Naive thymus-derived CD4-positive, alpha-beta T cell (primary cell): ENCODE results near the gene NACC2. TPM values are rescaled to one million over a fixed set of nuclear protein-coding genes. Genes with fewer than 3 reads are reported as not detected.

Experiments used
- ATAC-seq: fragments of 150-1000 bp; cut with Tn5 transposase; 2 replicates; pipeline ENCODE4 v1.10.0; 2021; ENCODE audit warnings: mild to moderate bottlenecking, moderate library complexity
- CTCF ChIA-PET: fragments of 350-600 bp; sonication (Branson Sonifier 250); formaldehyde crosslinking; loops from one replicate; lab custom pipeline; 2021; ENCODE audit warnings: antibody characterized with exemption; lab: Charles Lee
- POLR2A ChIA-PET: fragments of 350-600 bp; sonication (Branson Sonifier 250); formaldehyde crosslinking; loops from one replicate; lab custom pipeline; 2021; ENCODE audit warnings: antibody characterized with exemption, inconsistent platforms; lab: Charles Lee
- DNase-seq, 9 donors: peaks; one replicate each; pipeline versions ENCODE4 v3.0.0 to v3.0.0-alpha.2; 2020 to 2022; ENCODE audit warnings: mixed read lengths in 1 of 9
- H3K27ac ChIP-seq: one replicate; pipeline ENCODE4 v1.7.0; 2013; ENCODE audit warnings: mild to moderate bottlenecking, low read depth, low read length, moderate library complexity
- H3K27me3 ChIP-seq, 2 donors: one replicate each; pipeline ENCODE4 v1.7.0; 2013; ENCODE audit warnings: low read length in 2 of 2, mild to moderate bottlenecking in 2 of 2, moderate library complexity in 2 of 2; ENCODE audit not compliant: control insufficient read depth in 2 of 2, insufficient read depth in 2 of 2
- H3K36me3 ChIP-seq, 3 experiments: 1 replicate in 2 of 3; 2 replicates in 1 of 3; pipeline ENCODE4 v1.7.0; 2013; ENCODE audit warnings: low read length in 3 of 3, mild to moderate bottlenecking in 3 of 3, moderate library complexity in 1 of 3; ENCODE audit not compliant: insufficient read depth in 3 of 3, control insufficient read depth in 2 of 3
- H3K4me1 ChIP-seq, 2 donors: one replicate each; pipeline ENCODE4 v1.7.0; 2013; ENCODE audit warnings: low read length in 2 of 2, mild to moderate bottlenecking in 2 of 2, moderate library complexity in 1 of 2; ENCODE audit not compliant: control insufficient read depth in 2 of 2, insufficient read depth in 2 of 2
- H3K4me3 ChIP-seq: 2 replicates; pipeline ENCODE4 v1.7.0; 2013; ENCODE audit warnings: mild to moderate bottlenecking, low read length
- H3K9me3 ChIP-seq, 3 experiments: 1 replicate in 2 of 3; 2 replicates in 1 of 3; pipeline ENCODE4 v1.7.0; 2013; ENCODE audit warnings: low read length in 3 of 3; ENCODE audit not compliant: control insufficient read depth in 2 of 3
- H3K27ac Mint-ChIP-seq, 9 donors: one replicate each; pipeline ENCODE4 v1.8.0; 2020 to 2022; ENCODE audit warnings: mixed read lengths in 9 of 9, mild to moderate bottlenecking in 8 of 9, moderate library complexity in 5 of 9, inconsistent platforms in 2 of 9
- H3K27me3 Mint-ChIP-seq, 5 donors: one replicate each; pipeline ENCODE4 v1.8.0; 2021 to 2022; ENCODE audit warnings: mixed read lengths in 5 of 5, mild to moderate bottlenecking in 1 of 5
- H3K36me3 Mint-ChIP-seq, 5 donors: one replicate each; pipeline ENCODE4 v1.8.0; 2020 to 2022; ENCODE audit warnings: mixed read lengths in 5 of 5, mild to moderate bottlenecking in 3 of 5, inconsistent platforms in 1 of 5
- H3K4me1 Mint-ChIP-seq, 7 donors: one replicate each; pipeline ENCODE4 v1.8.0; 2020 to 2022; ENCODE audit warnings: mixed read lengths in 7 of 7, mild to moderate bottlenecking in 3 of 7, inconsistent platforms in 1 of 7
- H3K4me3 Mint-ChIP-seq, 10 donors: one replicate each; pipeline ENCODE4 v1.8.0; 2020 to 2022; ENCODE audit warnings: mild to moderate bottlenecking in 10 of 10, mixed read lengths in 10 of 10, moderate library complexity in 6 of 10, inconsistent platforms in 2 of 10
- H3K9me3 Mint-ChIP-seq, 11 donors: one replicate each; pipeline ENCODE4 v1.8.0; 2020 to 2022; ENCODE audit warnings: mixed read lengths in 11 of 11, mild to moderate bottlenecking in 4 of 11, inconsistent platforms in 1 of 11, moderate library complexity in 1 of 11
- intact Hi-C, 2 donors: fragments of 100-400 bp; cut with micrococcal nuclease; formaldehyde crosslinking; loops; one replicate each; pipeline ENCODE4 v1.15.1; 2023
- polyA plus RNA-seq, 2 donors: library from polyadenylated mRNA; unstranded; fragments of 300-500 nt; fragmentation: Illumina TruSeq; gene quantifications; one replicate each; pipeline ENCODE4 v1.2.3, GENCODE V29; 2021
- total RNA-seq, 6 experiments: library from RNA in 5 of 6; stranded (reverse) in 5 of 6; gene quantifications; 1 replicate in 5 of 6; 2 replicates in 1 of 6; pipeline ENCODE4 v1.2.3 and lab custom pipeline; 2021 to 2026

The NACC2 gene
- total and polyA plus RNA-seq, 7 experiments from 2014 or later, result 0.92 to 17.7 (median 7.5) TPM

DNA sequence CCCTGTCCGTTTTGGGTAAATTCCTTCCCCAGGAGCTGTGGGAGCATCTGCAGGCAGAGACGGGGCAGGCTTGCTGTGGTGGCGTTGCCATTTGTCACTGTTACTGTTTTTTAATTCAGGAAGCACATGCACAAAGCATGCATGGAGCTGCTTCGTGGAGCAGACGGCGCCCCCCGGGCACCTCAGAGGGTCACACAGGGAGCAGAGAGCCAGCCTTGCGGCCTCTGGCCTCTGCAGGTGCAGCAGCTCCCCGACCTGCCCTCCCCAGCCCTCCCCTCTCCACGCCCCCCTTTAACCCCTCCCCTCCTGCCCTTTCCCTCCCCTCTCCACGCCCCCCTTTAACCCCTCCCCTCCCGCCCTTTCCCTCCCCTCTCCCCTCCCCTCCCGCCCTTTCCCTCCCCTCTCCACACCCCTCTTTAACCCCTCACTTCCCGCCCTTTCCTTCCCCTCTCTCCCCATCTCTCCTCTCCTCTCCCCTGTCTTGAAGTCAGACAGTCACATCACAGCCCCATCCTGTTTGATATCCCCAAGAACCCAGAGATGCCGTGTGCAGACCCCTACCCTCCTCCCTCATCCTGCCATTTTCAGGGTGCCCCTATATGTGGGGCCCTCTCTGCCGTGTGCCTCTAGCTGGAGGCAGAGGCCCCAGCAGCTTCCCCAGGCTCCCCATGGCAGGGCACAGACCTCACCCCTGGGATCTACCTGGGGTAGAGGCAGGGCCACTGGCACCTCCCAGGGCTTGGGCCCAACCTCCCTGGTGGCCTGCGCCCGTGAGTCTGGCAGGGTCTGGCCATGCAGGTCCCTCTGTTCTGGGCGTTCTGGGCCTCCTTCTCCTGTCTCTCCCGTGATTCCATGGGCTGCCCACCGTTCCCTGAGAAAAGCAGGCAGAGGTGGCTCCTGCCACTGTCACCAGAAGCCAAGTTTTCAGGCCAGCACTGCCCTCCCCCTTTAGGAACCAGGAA, 104.3 kb downstream of the NACC2 start:
- ChIA-PET CTCF (no interaction called here), POLR2A (interaction anchor here (1.0 to 2.2 kb wide), 2 partner anchors 11 to 24 kb away, joined by 4 to 8 read pairs; no protein-coding TSS in a partner anchor)
- Mint-ChIP-seq H3K4me3 (peak overlapping the region; percentile 7 to 77 (median 63)), H3K4me1 (peaks cover 4 to 34% (median 12%) of the 10 kb centered on the region in 7 donors), H3K27me3 (no peaks in the 10 kb centered on the region), H3K27ac (peak overlapping the region in 4 of 9 donors; percentile 53 to 82 (median 68)), H3K9me3 (no peaks in the 10 kb centered on the region), H3K36me3 (no peaks in the 10 kb centered on the region)
- H3K27me3 ChIP-seq, result no peaks in the 10 kb centered on the region
- H3K9me3 ChIP-seq, result no peaks in the 10 kb centered on the region
- H3K4me1 ChIP-seq, result peaks cover 14 to 17% of the 10 kb centered on the region in 2 donors
- H3K4me3 ChIP-seq, result peak overlapping the region; percentile 46
- H3K27ac ChIP-seq, result peak overlapping the region; percentile 35
- no peaks in the 10 kb centered on the region for H3K36me3 ChIP-seq
- ATAC-seq (peak; percentile 83), DNase-seq (peak in 6 of 9 donors; percentile 18 to 71 (median 55))
- intact Hi-C loops, result loop anchor here in 1 of 2 donors (1.0 to 5.0 kb wide), 4 partner anchors 11 to 257 kb away; partner anchors contain the start of gene QSOX2

- Mint-ChIP-seq H3K4me3 (peak overlapping the region in 9 of 10 donors; percentile 20 to 77 (median 68)), H3K9me3 (no peaks in the 10 kb centered on the region), H3K27me3 (no peaks in the 10 kb centered on the region), H3K36me3 (no peaks in the 10 kb centered on the region), H3K4me1 (peaks cover 4 to 33% (median 12%) of the 10 kb centered on the region in 7 donors), H3K27ac (peak overlapping the region in 2 of 9 donors; percentile 52 to 55)
- H3K36me3 ChIP-seq, result no peaks in the 10 kb centered on the region
- intact Hi-C loops, result loop anchor here in 1 of 2 donors (1.0 to 5.0 kb wide), 4 partner anchors 11 to 257 kb away; partner anchors contain the start of gene QSOX2
- ATAC-seq (peak; percentile 52), DNase-seq (peak in 6 of 9 donors; percentile 33 to 49 (median 40))
- H3K4me3 ChIP-seq, result peak overlapping the region; percentile 46
- peaks cover 14 to 17% of the 10 kb centered on the region in 2 donors for H3K4me1 ChIP-seq
- no peaks in the 10 kb centered on the region for H3K27me3 ChIP-seq
- CTCF ChIA-PET, result interaction anchor here (1.2 to 1.3 kb wide), 2 partner anchors 21 to 23 kb away, joined by 3 to 5 read pairs; no protein-coding TSS in a partner anchor
- POLR2A ChIA-PET, result interaction anchor here (1.0 to 2.2 kb wide), 2 partner anchors 11 to 23 kb away, joined by 4 to 8 read pairs; no protein-coding TSS in a partner anchor
- no peaks in the 10 kb centered on the region for H3K9me3 ChIP-seq
- peak overlapping the region; percentile 35 for H3K27ac ChIP-seq
Measured at GRCh38 chr9:135989722-135990467, 105.2 kb downstream of the NACC2 start.

GRCh38 chr9:135989157-135989556, 105.9 kb downstream of the NACC2 start:
- Histone ChIP-seq H3K36me3 (no peaks in the 10 kb centered on the region), H3K4me1 (peaks cover 14 to 17% of the 10 kb centered on the region in 2 donors), H3K27ac (no peak overlapping the region), H3K9me3 (no peaks in the 10 kb centered on the region), H3K4me3 (no peak overlapping the region), H3K27me3 (no peaks in the 10 kb centered on the region)
- DNase-seq (no peak), ATAC-seq (no peak)
- ChIA-PET CTCF (interaction anchor here (1.2 to 1.3 kb wide), 2 partner anchors 20 to 22 kb away, joined by 3 to 5 read pairs; no protein-coding TSS in a partner anchor), POLR2A (interaction anchor here (1.0 to 2.2 kb wide), 2 partner anchors 10 to 23 kb away, joined by 4 to 8 read pairs; no protein-coding TSS in a partner anchor)
- Mint-ChIP-seq H3K4me1 (peaks cover 4 to 29% (median 9%) of the 10 kb centered on the region in 7 donors), H3K4me3 (peak overlapping the region in 4 of 10 donors; percentile 51 to 77 (median 72)), H3K9me3 (no peaks in the 10 kb centered on the region), H3K36me3 (no peaks in the 10 kb centered on the region), H3K27ac (no peak overlapping the region), H3K27me3 (no peaks in the 10 kb centered on the region)
- intact Hi-C loops, result no loop called here

GRCh38 chr9:135988493-135988892, 106.6 kb downstream of the NACC2 start:
- ATAC-seq (no peak), DNase-seq (no peak)
- Histone ChIP-seq H3K4me1 (peaks cover 14 to 17% of the 10 kb centered on the region in 2 donors), H3K9me3 (no peaks in the 10 kb centered on the region), H3K27me3 (no peaks in the 10 kb centered on the region), H3K36me3 (no peaks in the 10 kb centered on the region), H3K27ac (no peak overlapping the region), H3K4me3 (no peak overlapping the region)
- no peaks in the 10 kb centered on the region for H3K36me3 Mint-ChIP-seq
- CTCF ChIA-PET, result interaction anchor here (1.3 kb wide), 1 partner anchor 22 kb away, joined by 5 read pairs; no protein-coding TSS in a partner anchor
- H3K4me1 Mint-ChIP-seq, result peaks cover 4 to 29% (median 9%) of the 10 kb centered on the region in 7 donors
- POLR2A ChIA-PET, result interaction anchor here (2.2 kb wide), 1 partner anchor 9 kb away, joined by 8 read pairs; no protein-coding TSS in a partner anchor
- no peaks in the 10 kb centered on the region for H3K9me3 Mint-ChIP-seq
- intact Hi-C loops, result no loop called here
- H3K27ac Mint-ChIP-seq, result no peak overlapping the region
- no peak overlapping the region for H3K4me3 Mint-ChIP-seq
- no peaks in the 10 kb centered on the region for H3K27me3 Mint-ChIP-seq

DNA sequence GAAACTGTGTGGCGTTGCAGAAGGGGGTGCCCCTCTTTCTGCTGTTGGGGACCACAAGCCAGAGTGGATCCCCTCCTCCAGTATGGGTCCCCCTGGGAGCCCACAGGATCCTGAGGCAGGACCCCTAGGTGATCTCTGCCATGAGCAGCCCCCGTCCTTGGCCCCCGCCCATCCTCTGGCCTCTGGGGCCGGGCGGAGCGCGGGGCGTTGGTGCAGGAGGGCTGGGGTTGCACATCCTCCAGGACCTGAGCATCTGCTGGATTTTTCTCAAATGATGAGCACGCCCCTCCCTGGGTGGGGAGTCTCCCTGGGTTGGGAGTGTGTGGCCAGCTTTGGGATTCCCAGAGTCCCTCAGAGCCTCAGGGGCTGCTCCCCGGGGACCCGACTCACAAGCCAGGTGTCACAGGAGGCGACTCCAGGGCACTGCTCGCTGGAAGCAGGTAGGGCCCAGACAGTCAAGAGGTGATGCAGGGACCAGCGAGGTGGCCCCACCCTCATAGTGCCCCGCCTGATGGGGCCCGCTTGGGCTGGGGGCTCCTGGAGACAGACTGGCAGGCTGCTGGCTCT, 107.2 kb downstream of the NACC2 start:
- ChIA-PET CTCF (no interaction called here), POLR2A (no interaction called here)
- DNase-seq (no peak), ATAC-seq (no peak)
- H3K27me3 ChIP-seq, result no peaks in the 10 kb centered on the region
- H3K36me3 ChIP-seq, result no peaks in the 10 kb centered on the region
- Mint-ChIP-seq H3K27ac (no peak overlapping the region), H3K36me3 (no peaks in the 10 kb centered on the region), H3K4me3 (no peak overlapping the region), H3K4me1 (peaks cover 4 to 29% (median 9%) of the 10 kb centered on the region in 7 donors), H3K9me3 (no peaks in the 10 kb centered on the region), H3K27me3 (no peaks in the 10 kb centered on the region)
- no peaks in the 10 kb centered on the region for H3K9me3 ChIP-seq
- intact Hi-C loops, result no loop called here
- no peak overlapping the region for H3K27ac ChIP-seq
- H3K4me3 ChIP-seq, result no peak overlapping the region
- peaks cover 14 to 17% of the 10 kb centered on the region in 2 donors for H3K4me1 ChIP-seq
